NCI-H1930 (cell line): ENCODE measurements around the gene GALK1.
A peak's percentile ranks its signal among the peaks of the same experiment; 100 is the strongest.
"Not testable (repeated sequence)": the region's sequence is repeated elsewhere in the genome, so short reads cannot be mapped to it uniquely, and the experiment has no call there.

Experiments
- DNase-seq, 2 experiments: peaks; one replicate each; lab custom pipeline; 2025; lab: John Stamatoyannopoulos, UW

The GALK1 gene

GRCh38 chr17:75763613-75764416 is 1.2 kb downstream of the GALK1 start:
- no peak for DNase-seq

GRCh38 chr17:75763269-75763607 is 1.8 kb downstream of the GALK1 start:
- DNase-seq: no peak

- no peak for DNase-seq
These were observed 2.3 kb downstream of the GALK1 start for GRCh38 chr17:75762513-75763268.

DNA sequence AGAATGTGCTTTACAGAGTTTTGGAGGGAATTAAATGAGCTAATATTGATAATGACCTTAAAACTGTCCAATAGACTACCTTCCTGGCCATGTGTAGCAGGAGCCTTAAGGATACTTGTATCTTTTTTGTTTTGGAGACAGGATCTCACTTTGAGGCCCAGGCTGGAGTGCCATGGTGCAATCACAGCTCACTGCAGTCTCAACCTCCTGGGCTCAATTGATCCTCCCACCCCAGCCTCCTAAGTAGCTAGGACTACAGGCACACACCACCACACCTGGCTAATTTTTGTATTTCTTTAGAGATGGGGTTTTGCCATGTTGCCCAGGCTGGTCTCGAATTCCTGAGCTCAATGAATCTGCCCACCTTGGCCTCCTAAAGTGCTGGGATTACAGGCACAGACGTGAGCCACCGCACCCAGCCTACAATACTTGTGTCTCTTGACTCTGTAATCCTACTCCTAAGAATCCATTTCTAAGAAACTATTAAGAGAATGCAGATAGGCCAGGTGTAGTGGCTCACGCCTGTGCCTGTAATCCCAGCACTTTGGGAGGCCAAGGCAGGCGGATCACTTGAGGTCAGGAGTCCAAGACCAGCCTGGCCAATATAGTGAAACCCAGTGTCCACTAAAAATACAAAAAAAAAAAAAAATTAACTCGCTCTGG is 4.9 kb downstream of the GALK1 start:
- not testable (repeated sequence) for DNase-seq

GRCh38 chr17:75759457-75759856 is 5.5 kb downstream of the GALK1 start:
- DNase-seq: no peak

GRCh38 chr17:75758131-75758905 is 6.7 kb downstream of the GALK1 start:
- no peak for DNase-seq

- no peak for DNase-seq
These were observed 7.8 kb downstream of the GALK1 start for GRCh38 chr17:75757086-75757681.

GRCh38 chr17:75756451-75757085 is 8.4 kb downstream of the GALK1 start:
- no peak for DNase-seq

DNA sequence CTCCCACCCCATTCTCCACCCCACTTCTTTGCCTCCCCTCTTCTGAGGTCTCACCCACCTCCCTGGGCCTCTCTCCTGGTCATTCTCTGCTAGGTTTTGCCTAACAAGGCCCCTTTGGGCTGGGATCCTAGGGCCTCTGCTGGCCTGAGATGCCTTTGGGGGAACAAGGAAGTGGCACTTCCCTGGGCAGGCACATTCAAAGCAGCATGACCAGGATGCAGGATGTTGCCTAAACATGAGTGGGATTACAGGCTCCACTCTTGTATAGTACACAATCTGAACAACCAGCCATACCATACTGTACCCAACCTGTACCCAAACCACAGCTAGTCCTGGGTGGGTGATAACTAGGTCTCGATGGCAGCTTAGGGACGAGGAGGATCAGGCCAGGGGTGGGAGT is 9.0 kb downstream of the GALK1 start:
- DNase-seq: no peak

DNA sequence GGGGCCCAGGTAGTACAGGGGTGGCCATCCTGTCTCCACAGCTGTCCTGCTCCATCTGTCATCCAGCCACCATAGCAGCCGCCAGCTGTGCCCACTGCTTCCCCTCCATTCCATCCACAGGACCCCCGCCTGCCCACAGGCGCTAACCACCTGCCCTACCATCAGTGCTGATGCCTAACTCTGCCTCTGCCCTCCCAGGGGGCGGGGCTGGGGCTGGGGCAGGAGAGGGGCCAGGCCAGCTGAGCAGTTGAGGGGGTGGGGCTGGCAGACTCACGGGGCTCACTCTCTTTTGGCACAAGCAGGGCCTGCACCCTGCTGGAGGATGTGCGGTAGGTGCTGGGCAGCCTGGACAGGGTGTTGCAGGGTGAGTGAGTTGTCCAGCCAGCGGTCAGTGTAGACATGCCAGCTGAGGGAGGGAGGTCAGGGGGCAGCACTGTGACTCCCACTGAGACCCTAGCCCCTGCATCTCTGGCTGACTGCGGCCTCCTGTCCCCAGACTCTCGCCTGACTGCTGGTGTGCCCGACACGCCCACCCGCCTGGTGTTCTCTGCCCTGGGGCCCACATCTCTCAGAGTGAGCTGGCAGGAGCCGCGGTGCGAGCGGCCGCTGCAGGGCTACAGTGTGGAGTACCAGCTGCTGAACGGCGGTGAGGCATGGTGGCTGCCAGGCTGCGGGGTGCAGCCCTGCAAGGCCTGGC is 9.6 kb downstream of the GALK1 start:
- no peak for DNase-seq

- no peak for DNase-seq
These were observed 10.4 kb downstream of the GALK1 start for GRCh38 chr17:75754378-75755204.

- DNase-seq: peak; percentile 85 to 86
These were observed 11.2 kb downstream of the GALK1 start for GRCh38 chr17:75753514-75754377.

DNA sequence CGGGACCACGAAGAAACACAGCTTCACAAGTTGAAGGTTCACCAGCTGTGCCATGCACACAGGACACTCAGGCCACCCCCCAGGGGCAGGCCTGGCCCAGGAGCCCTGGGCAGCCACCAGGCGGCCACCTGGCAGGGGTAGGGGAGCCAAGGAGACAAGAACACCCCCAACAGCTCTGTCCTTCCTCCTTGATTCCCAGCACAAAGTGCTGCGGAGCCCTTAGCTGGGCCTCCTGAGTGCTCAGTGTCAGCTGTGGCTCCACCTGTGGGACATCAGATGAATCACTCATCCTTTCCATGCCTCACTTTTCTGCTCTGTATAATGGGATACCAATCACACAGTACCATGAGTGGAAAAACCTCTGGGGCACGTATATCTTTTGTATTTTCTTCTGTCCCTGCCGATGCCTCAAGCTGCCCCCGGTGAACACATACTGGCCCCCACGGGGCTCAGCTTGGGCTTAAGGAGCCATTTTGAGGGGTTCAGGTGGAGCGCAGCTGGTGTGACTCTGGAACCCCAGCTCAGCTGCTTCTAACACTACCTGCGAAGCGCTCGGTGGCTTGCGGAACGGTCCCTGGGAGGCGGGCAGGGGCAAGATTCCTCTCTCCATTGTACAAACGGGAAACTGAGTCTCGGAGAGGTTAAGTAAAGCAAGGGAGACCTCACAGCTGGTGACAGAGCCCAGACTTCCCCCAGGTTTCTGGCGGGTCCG is 12.0 kb downstream of the GALK1 start:
- DNase-seq: peak in 1 of 2 experiments; percentile 17

- no peak for DNase-seq
These were observed 12.6 kb downstream of the GALK1 start for GRCh38 chr17:75752405-75752709.

- DNase-seq: no peak
These were observed 13.2 kb downstream of the GALK1 start for GRCh38 chr17:75751676-75752404.

- no peak for DNase-seq
These were observed 14.2 kb downstream of the GALK1 start for GRCh38 chr17:75750661-75751423.
